ENCODE results near the gene CYTH2. TPM values are rescaled to one million over a fixed set of nuclear protein-coding genes. Genes with fewer than 3 reads are reported as not detected.

Gene CYTH2
- total RNA-seq, 1 donor from 2014 or later = 83.5 TPM

- TF ChIP-seq, protein P1, sequence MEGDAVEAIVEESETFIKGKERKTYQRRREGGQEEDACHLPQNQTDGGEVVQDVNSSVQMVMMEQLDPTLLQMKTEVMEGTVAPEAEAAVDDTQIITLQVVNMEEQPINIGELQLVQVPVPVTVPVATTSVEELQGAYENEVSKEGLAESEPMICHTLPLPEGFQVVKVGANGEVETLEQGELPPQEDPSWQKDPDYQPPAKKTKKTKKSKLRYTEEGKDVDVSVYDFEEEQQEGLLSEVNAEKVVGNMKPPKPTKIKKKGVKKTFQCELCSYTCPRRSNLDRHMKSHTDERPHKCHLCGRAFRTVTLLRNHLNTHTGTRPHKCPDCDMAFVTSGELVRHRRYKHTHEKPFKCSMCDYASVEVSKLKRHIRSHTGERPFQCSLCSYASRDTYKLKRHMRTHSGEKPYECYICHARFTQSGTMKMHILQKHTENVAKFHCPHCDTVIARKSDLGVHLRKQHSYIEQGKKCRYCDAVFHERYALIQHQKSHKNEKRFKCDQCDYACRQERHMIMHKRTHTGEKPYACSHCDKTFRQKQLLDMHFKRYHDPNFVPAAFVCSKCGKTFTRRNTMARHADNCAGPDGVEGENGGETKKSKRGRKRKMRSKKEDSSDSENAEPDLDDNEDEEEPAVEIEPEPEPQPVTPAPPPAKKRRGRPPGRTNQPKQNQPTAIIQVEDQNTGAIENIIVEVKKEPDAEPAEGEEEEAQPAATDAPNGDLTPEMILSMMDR (IDR thresholded peaks at IDR 0.05) = peak; percentile 86 to 95 (median 95)
- no peaks in the 10 kb centered on the region for H3K9me3 ChIP-seq
- no peak overlapping the region for H3K4me3 ChIP-seq
- peaks cover 0 to 15% of the 10 kb centered on the region in 2 donors for H3K4me1 ChIP-seq
- peak in 1 of 2 donors; percentile 83 for DNase-seq (ENCODE audit: low spot score in 2 of 2)
- no peaks in the 10 kb centered on the region for H3K27me3 ChIP-seq
- intact Hi-C loops (cut with DNase I) = loop anchor here (1.0 to 5.0 kb wide), 3 partner anchors 21 to 127 kb away; partner anchors contain the start of genes CYTH2, SYNGR4 and TMEM143
- no peaks in the 10 kb centered on the region for H3K36me3 ChIP-seq
- H3K27ac ChIP-seq = no peak overlapping the region
These were observed 20.5 kb downstream of the CYTH2 start for GRCh38 chr19:48489608-48490216.

GRCh38 chr19:48490981-48491792, 22.0 kb downstream of the CYTH2 start:
- intact Hi-C loops (cut with DNase I) = no loop called here
- Histone ChIP-seq H3K27me3 (no peaks in the 10 kb centered on the region), H3K9me3 (no peaks in the 10 kb centered on the region), H3K27ac (peak overlapping the region in 1 of 2 donors; percentile 1), H3K36me3 (no peaks in the 10 kb centered on the region), H3K4me1 (peaks cover 0 to 15% of the 10 kb centered on the region in 2 donors), H3K4me3 (no peak overlapping the region)
- no peak for DNase-seq (ENCODE audit: low spot score in 2 of 2)
- TF ChIP-seq, protein P1 (IDR thresholded peaks at IDR 0.05) = no peak

DNA sequence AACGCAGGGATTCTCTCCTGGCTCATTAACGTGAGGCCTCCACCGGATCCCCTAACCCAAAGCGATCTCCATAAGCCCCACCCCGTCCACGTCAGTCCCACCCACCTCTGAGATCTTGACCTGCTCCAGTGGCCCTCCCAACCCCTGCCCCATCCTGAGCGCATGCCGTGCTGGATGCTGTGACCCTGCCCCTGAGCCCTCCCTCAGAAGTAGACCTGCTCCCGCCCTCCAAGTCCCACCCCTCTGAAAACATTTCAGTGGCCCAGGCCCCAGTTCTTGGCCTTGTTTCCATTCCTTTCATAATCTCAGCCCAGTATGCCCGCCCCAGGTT, 22.6 kb downstream of the CYTH2 start:
- intact Hi-C loops (cut with DNase I) = no loop called here

DNA sequence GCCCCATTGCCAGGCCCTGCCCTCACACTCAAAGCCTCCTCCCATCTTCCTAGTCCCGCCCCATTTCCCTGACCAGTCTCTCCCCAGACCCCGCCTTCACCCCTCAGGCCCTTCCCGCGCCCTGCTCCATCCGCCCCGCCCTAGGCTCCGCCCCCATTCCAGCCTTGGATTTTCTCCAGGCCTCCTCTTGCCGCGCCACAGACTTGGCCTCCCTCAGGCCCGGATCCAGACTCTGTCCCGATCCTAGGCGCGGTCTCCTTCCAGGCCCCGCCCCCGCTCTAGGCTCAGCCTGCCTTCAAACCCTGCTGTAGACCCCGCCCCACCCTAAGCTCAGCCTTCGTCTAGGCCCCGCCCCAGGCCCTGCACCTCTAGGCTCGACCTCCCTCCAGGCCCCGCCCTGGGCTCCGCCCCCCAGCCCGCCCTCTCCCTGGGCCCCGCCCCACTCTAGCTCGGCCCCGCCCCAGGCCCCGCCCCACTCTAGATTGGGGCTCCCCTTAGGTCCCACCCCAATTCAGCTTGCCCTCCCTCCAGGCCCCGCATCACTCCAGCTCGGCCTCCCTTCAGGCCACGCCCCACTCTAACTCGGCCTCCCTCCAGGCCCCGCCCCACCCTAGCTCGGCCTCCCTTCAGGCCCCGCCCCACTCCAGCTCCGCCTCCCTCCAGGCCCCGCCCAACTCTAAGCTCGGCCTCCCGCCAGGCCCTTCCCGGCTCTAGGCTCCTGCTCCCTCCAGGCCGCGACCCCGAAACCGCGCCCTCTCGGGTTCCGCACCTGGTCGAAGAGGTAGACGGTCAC, 24.0 kb downstream of the CYTH2 start:
- Histone ChIP-seq H3K27ac (peak overlapping the region; percentile 37 to 61), H3K9me3 (no peaks in the 10 kb centered on the region), H3K36me3 (no peaks in the 10 kb centered on the region), H3K4me1 (peaks cover 0 to 10% of the 10 kb centered on the region in 2 donors), H3K27me3 (peaks cover under 1% of the 10 kb centered on the region), H3K4me3 (peak overlapping the region; percentile 58 to 72)
- TF ChIP-seq, protein P1 (IDR thresholded peaks at IDR 0.05) = no peak
- intact Hi-C loops (cut with DNase I) = loop anchor here (1.0 kb wide), 1 partner anchor 18 kb away; the partner anchor contains the start of gene LMTK3
- peak; percentile 89 to 95 for DNase-seq (ENCODE audit: low spot score in 2 of 2)

More for the DNA sequence above, 22.6 kb downstream of the CYTH2 start:
- TF ChIP-seq, protein P1 (IDR thresholded peaks at IDR 0.05) = no peak
- no peaks in the 10 kb centered on the region for H3K27me3 ChIP-seq
- peaks cover 0 to 15% of the 10 kb centered on the region in 2 donors for H3K4me1 ChIP-seq
- H3K4me3 ChIP-seq = no peak overlapping the region
- DNase-seq (ENCODE audit: low spot score in 2 of 2) = no peak
- no peak overlapping the region for H3K27ac ChIP-seq
- H3K36me3 ChIP-seq = no peaks in the 10 kb centered on the region
- H3K9me3 ChIP-seq = no peaks in the 10 kb centered on the region

DNA sequence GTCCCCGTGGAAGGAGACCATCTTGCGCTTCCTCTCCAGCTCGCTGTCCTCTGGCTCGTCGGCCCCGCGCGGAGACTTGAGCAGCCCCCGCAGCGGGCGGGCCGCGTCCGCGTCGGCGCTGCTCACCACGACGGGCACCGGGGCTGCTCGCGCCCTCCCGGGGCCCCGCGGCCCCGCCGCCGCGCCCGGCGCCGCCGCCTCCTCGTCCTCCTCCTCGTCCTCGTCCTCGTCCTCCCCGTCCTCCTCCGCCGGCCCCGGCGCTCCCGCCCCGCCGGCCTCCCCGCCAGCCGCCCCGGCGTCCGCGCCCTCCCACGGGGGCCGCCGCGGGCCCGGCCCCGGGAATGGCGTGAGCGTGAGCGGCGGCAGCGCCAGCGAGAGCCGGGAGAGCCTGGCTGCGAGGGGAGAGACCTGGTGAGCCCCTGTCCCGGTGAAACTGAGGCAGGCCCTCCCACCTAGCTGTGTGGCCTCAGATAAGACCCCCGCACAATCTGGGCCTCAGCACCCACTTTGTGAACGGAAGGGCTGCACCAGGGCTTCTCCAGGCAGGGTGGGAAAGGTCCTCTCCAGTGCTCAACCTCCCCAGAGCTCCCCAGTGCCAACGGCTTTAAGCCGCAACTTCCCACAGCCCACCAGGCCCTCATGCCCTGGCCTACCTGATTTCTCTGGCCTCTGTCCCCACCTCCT, 24.7 kb downstream of the CYTH2 start:
- Histone ChIP-seq H3K36me3 (no peaks in the 10 kb centered on the region), H3K27ac (peak overlapping the region; percentile 37 to 61), H3K9me3 (no peaks in the 10 kb centered on the region), H3K4me3 (peak overlapping the region; percentile 58 to 72), H3K27me3 (peaks cover 8% of the 10 kb centered on the region), H3K4me1 (peaks cover 0 to 7% of the 10 kb centered on the region in 2 donors)
- no peak for DNase-seq (ENCODE audit: low spot score in 2 of 2)
- TF ChIP-seq, protein P1 (IDR thresholded peaks at IDR 0.05) = no peak
- intact Hi-C loops (cut with DNase I) = loop anchor here (1.0 kb wide), 1 partner anchor 17 kb away; the partner anchor contains the start of gene LMTK3

Measured in ascending aorta (tissue), 2 donors.